Endothelial cell (in vitro differentiated cells): ENCODE data around the gene EFNB1. TPM values are rescaled to one million over a fixed set of nuclear protein-coding genes. Genes with fewer than 3 reads are reported as not detected.

ENCODE experiments used
- DNase-seq: peaks from one replicate; pipeline ENCODE4 v3.0.0; 2021; ENCODE audit warnings: low spot score
- H3K27ac Mint-ChIP-seq: one replicate; pipeline ENCODE4 v1.8.0; 2021; ENCODE audit warnings: mixed read lengths, inconsistent platforms; ENCODE audit not compliant: unreplicated experiment
- H3K27me3 Mint-ChIP-seq: one replicate; pipeline ENCODE4 v1.8.0; 2021; ENCODE audit warnings: mild to moderate bottlenecking, moderate library complexity, mixed read lengths, inconsistent platforms; ENCODE audit not compliant: unreplicated experiment
- H3K36me3 Mint-ChIP-seq: one replicate; pipeline ENCODE4 v1.8.0; 2021; ENCODE audit warnings: mild to moderate bottlenecking, low read depth, mixed read lengths, inconsistent platforms; ENCODE audit not compliant: unreplicated experiment
- H3K4me1 Mint-ChIP-seq: one replicate; pipeline ENCODE4 v1.8.0; 2021; ENCODE audit warnings: mild to moderate bottlenecking, mixed read lengths, inconsistent platforms; ENCODE audit not compliant: unreplicated experiment
- H3K4me3 Mint-ChIP-seq: one replicate; pipeline ENCODE4 v1.8.0; 2021; ENCODE audit warnings: mild to moderate bottlenecking, mixed read lengths, inconsistent platforms; ENCODE audit not compliant: unreplicated experiment
- H3K9me3 Mint-ChIP-seq: one replicate; pipeline ENCODE4 v1.8.0; 2021; ENCODE audit warnings: mixed read lengths, inconsistent platforms; ENCODE audit not compliant: unreplicated experiment
- total RNA-seq: library from RNA; stranded (reverse); fragmentation: NEBNext Ultra II Directional; extraction: Animal tissue kit (Norgen Biotek cat#: 25700); gene quantifications from one replicate; pipeline ENCODE4 v1.2.1, GENCODE V29; 2021; ENCODE audit not compliant: unreplicated experiment
- TF ChIP-seq, protein P1 (sequence below): fragments of 200-600 bp; sonication (generic); IDR thresholded peaks from one replicate; pipeline ENCODE4 v1.5.0; 2021; ENCODE audit warnings: antibody characterized with exemption; ENCODE audit not compliant: unreplicated experiment

The EFNB1 gene
- total RNA-seq, 1 donor from 2014 or later, result 7.8 TPM

DNA sequence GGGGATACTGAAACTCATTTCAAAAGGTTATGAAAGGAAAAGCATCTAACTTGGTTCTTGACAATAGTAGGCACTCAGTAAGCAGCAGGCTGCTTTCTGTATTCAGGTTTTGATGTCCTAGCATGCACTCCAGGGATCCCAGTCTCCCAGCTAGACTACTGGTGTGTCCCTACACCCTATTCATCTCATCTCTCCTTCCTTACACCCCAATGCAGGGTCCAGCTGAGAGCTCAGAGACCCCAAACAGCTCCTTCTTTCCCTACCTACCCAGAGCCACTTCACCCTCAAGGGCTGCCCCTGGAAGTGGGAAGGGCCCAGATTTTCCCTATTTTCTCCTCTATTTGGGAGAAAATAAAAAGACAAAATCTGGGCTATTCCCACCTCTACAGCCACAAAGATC, 1.6 kb upstream of the EFNB1 start:
- no peak for DNase-seq
- TF ChIP-seq, protein P1, sequence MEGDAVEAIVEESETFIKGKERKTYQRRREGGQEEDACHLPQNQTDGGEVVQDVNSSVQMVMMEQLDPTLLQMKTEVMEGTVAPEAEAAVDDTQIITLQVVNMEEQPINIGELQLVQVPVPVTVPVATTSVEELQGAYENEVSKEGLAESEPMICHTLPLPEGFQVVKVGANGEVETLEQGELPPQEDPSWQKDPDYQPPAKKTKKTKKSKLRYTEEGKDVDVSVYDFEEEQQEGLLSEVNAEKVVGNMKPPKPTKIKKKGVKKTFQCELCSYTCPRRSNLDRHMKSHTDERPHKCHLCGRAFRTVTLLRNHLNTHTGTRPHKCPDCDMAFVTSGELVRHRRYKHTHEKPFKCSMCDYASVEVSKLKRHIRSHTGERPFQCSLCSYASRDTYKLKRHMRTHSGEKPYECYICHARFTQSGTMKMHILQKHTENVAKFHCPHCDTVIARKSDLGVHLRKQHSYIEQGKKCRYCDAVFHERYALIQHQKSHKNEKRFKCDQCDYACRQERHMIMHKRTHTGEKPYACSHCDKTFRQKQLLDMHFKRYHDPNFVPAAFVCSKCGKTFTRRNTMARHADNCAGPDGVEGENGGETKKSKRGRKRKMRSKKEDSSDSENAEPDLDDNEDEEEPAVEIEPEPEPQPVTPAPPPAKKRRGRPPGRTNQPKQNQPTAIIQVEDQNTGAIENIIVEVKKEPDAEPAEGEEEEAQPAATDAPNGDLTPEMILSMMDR, result no peak
- Mint-ChIP-seq H3K27ac (no peak overlapping the region), H3K27me3 (peaks cover 5% of the 10 kb centered on the region), H3K9me3 (no peaks in the 10 kb centered on the region), H3K4me1 (peaks cover 6% of the 10 kb centered on the region), H3K4me3 (no peak overlapping the region), H3K36me3 (no peaks in the 10 kb centered on the region)

GRCh38 chrX:68827848-68828624, 785 bp upstream of the EFNB1 start:
- TF ChIP-seq, protein P1, result peak; percentile 77
- peaks cover 3% of the 10 kb centered on the region for H3K4me1 Mint-ChIP-seq
- no peaks in the 10 kb centered on the region for H3K36me3 Mint-ChIP-seq
- H3K27me3 Mint-ChIP-seq, result peaks cover 3% of the 10 kb centered on the region
- DNase-seq, result peak; percentile 76
- H3K27ac Mint-ChIP-seq, result no peak overlapping the region
- peak overlapping the region; percentile 84 for H3K4me3 Mint-ChIP-seq
- H3K9me3 Mint-ChIP-seq, result no peaks in the 10 kb centered on the region

GRCh38 chrX:68829582-68830418, 979 bp downstream of the EFNB1 start:
- H3K4me3 Mint-ChIP-seq, result peak overlapping the region; percentile 71
- H3K4me1 Mint-ChIP-seq, result peaks cover 3% of the 10 kb centered on the region
- H3K36me3 Mint-ChIP-seq, result no peaks in the 10 kb centered on the region
- peak; percentile 16 for DNase-seq
- TF ChIP-seq, protein P1, result no peak
- no peak overlapping the region for H3K27ac Mint-ChIP-seq
- H3K27me3 Mint-ChIP-seq, result peaks cover 5% of the 10 kb centered on the region
- H3K9me3 Mint-ChIP-seq, result no peaks in the 10 kb centered on the region

DNA sequence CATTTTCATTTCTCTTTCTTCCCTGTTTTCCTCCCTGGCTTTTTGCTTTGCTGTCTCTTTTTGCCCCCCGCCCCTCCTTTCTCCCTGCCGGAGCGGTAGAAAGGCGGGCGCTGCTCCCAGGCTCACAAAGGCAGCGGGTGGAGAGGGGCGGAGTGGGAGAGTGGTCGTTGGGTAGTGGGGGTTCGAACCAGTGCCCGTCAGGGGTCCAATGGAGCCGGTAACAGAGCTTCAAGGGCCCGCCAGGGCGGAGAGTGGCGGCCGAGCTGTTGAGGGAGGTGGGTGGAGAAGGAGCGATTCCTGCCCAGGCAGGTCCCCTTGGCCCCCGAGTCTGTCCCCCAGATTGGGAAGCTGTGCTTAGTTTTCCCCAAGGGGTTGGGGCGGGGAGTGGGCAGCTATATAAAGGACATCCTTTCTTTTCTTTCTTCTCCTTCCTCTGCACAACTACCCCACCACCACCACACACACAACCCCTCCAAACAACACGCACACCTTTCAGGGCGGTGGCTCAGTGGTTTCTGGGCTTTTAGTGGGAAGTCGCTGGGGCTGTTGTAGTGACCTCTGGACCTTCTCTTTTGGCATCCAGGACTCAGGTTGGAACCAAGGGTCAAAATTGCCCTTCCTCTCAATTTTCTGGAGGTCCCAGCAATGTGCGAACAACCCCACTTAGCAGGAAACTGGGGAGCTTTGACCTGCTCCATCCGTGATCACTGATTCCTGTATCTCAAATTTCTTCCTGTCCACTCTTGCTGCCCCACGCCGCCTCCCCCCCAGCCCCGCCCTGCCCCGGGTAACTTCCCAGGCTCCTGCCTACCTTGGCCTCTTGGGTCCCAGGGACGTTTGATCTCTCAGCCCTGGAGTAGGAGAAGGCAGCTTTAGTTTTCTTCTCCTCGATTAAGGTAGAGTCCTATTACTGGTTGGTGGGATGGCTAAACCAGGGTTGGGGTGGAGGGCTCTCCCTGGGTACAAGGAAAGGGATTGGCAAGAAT, 1.9 kb downstream of the EFNB1 start:
- H3K27ac Mint-ChIP-seq, result peak overlapping the region; percentile 36
- TF ChIP-seq, protein P1, result no peak
- H3K9me3 Mint-ChIP-seq, result no peaks in the 10 kb centered on the region
- peaks cover 5% of the 10 kb centered on the region for H3K27me3 Mint-ChIP-seq
- peak overlapping the region; percentile 71 for H3K4me3 Mint-ChIP-seq
- H3K4me1 Mint-ChIP-seq, result peaks cover 3% of the 10 kb centered on the region
- no peaks in the 10 kb centered on the region for H3K36me3 Mint-ChIP-seq
- DNase-seq, result no peak
